RWPE2 (cell line): ENCODE data around the gene ZBTB7C.

Experiments used
- ATAC-seq: fragments of 200-7000 bp; cut with Tn5 transposase; 3 replicates; pipeline ENCODE4 v1.9.1; 2021; ENCODE audit warnings: low read depth
- DNase-seq: peaks from one replicate; pipeline ENCODE4 v3.0.0-alpha.2; 2020; ENCODE audit warnings: low spot score
- H3K27ac ChIP-seq: fragments of 450-650 bp; 2 replicates; pipeline ENCODE4 v1.5.1; 2017; ENCODE audit warnings: mild to moderate bottlenecking; ENCODE audit not compliant: poor library complexity, severe bottlenecking
- H3K27me3 ChIP-seq: fragments of 250-450 bp; sonication (Bioruptor Pico); 2 replicates; pipeline ENCODE4 v1.5.1; 2021; ENCODE audit warnings: mild to moderate bottlenecking, moderate library complexity; ENCODE audit not compliant: insufficient read depth, poor library complexity, severe bottlenecking
- H3K36me3 ChIP-seq: fragments of 250-450 bp; sonication (Bioruptor Pico); 2 replicates; pipeline ENCODE4 v1.5.1; 2020; ENCODE audit warnings: low read depth, mild to moderate bottlenecking, moderate library complexity
- H3K4me1 ChIP-seq: fragments of 250-450 bp; sonication (Bioruptor Pico); 2 replicates; pipeline ENCODE4 v1.5.1; 2021; ENCODE audit warnings: mild to moderate bottlenecking, moderate library complexity; ENCODE audit not compliant: insufficient read depth, poor library complexity, severe bottlenecking
- H3K4me3 ChIP-seq: fragments of 250-450 bp; sonication (Bioruptor Pico); 2 replicates; pipeline ENCODE4 v1.5.1; 2021; ENCODE audit warnings: mild to moderate bottlenecking, moderate library complexity; ENCODE audit not compliant: severe bottlenecking
- H3K9me3 ChIP-seq: fragments of 250-450 bp; sonication (Bioruptor Pico); 2 replicates; pipeline ENCODE4 v1.5.1; 2021; ENCODE audit warnings: mild to moderate bottlenecking, moderate library complexity; ENCODE audit not compliant: severe bottlenecking
- CTCF ChIP-seq: fragments of 450-650 bp; IDR thresholded peaks from one replicate; pipeline ENCODE4 v1.5.1; 2017; ENCODE audit warnings: mild to moderate bottlenecking, moderate library complexity; ENCODE audit not compliant: poor library complexity, severe bottlenecking

Gene ZBTB7C

DNA sequence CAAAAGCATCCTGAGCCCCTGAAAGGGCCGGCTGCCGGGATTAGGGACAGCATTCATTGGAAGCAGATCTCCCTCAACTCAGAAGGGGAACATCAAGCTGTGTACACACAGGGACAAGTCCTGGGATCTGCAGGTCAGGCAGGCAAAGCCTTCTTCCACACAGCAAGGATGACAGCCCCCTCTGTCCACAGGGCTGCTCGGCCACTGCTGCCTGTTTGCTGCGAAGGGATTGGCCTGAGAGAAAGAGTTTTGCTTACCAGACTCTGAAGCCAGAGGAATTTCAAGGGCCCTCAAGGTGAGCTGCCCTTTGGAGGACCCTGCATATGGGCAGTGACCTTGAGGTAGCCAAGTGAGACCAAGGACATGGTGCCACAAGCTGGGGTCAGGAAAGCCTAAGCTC, 11.1 kb downstream of the ZBTB7C start:
- Histone ChIP-seq H3K27me3 (no peaks in the 10 kb centered on the region), H3K9me3 (no peaks in the 10 kb centered on the region), H3K4me1 (peaks cover 6% of the 10 kb centered on the region), H3K27ac (no peak overlapping the region), H3K36me3 (no peaks in the 10 kb centered on the region), H3K4me3 (no peak overlapping the region)
- ATAC-seq (no peak), DNase-seq (no peak)
- TF ChIP-seq CTCF, result no peak

- ATAC-seq, result no peak
Observed at GRCh38 chr18:48397021-48397420, 12.2 kb downstream of the ZBTB7C start.

DNA sequence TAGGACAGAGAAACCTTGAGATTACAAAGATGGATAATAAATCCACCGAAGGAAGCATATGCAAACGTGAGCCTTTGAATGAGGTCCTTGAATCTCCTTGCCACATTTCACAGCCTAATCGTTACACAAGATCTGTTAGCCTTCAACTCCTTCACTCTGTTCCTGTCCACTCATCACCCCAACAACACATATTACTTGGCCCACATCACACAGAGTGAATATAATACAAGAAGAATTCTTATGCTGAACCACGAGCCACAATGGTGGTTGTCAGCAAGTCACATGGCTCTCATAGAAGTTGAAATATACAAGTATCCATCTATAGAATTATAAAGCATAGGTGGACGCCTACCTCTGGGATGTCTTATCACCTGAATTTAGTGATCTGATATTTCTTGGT, 12.6 kb downstream of the ZBTB7C start:
- H3K4me1 ChIP-seq, result peaks cover 13% of the 10 kb centered on the region
- no peaks in the 10 kb centered on the region for H3K27me3 ChIP-seq
- no peaks in the 10 kb centered on the region for H3K9me3 ChIP-seq
- DNase-seq (no peak), ATAC-seq (no peak)
- TF ChIP-seq CTCF, result no peak
- H3K4me3 ChIP-seq, result no peak overlapping the region
- no peaks in the 10 kb centered on the region for H3K36me3 ChIP-seq
- H3K27ac ChIP-seq, result no peak overlapping the region

More at GRCh38 chr18:48397021-48397420, 12.2 kb downstream of the ZBTB7C start:
- H3K27ac ChIP-seq, result no peak overlapping the region
- no peak overlapping the region for H3K4me3 ChIP-seq
- H3K9me3 ChIP-seq, result no peaks in the 10 kb centered on the region
- H3K36me3 ChIP-seq, result no peaks in the 10 kb centered on the region
- peaks cover 13% of the 10 kb centered on the region for H3K4me1 ChIP-seq
- no peak for TF ChIP-seq CTCF
- no peaks in the 10 kb centered on the region for H3K27me3 ChIP-seq
- no peak for DNase-seq

DNA sequence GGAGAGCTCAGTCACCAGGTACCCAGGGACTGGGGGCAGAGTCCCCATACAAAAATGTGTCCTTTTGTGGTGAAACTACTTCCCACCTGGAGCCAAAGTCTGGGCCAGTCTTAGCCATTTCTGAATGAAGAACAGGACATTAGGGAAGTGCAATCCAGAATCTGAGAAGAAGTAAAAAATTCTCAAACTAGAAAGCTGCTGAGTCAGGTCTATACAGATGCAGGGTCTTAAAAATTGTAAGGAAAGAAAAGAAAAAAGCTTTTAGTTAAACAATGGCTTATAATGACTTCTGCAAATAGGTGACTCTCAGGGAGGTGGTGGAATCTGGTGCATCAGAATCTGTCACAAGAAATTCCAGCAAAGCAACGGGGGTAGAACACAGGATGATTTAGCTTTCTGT, 13.5 kb downstream of the ZBTB7C start:
- TF ChIP-seq CTCF, result no peak
- H3K4me3 ChIP-seq, result no peak overlapping the region
- no peaks in the 10 kb centered on the region for H3K9me3 ChIP-seq
- ATAC-seq, result no peak
- H3K27ac ChIP-seq, result no peak overlapping the region
- H3K4me1 ChIP-seq, result peaks cover 13% of the 10 kb centered on the region
- no peak for DNase-seq
- no peaks in the 10 kb centered on the region for H3K27me3 ChIP-seq
- no peaks in the 10 kb centered on the region for H3K36me3 ChIP-seq

DNA sequence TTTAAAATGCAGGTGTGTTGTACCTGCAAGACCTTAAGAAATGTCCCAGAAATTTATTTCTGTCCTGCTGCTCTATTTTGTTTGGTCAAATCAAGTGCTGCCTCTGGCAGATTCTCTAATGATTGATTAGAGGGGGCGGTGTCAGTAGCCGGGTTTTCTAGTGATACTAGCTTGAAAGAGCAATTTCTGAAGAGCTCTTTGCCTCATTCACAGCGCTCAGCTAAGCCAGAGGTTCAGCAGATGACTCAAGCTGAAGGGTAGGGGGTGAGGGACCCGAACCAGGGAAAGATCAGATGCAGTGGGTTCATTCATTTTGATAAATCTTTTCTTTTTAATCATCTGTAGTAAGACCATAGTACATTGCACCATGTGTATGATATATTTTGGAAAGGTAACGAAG, 15.0 kb downstream of the ZBTB7C start:
- H3K27ac ChIP-seq, result no peak overlapping the region
- no peaks in the 10 kb centered on the region for H3K27me3 ChIP-seq

More for the DNA sequence above, 15.0 kb downstream of the ZBTB7C start:
- H3K4me3 ChIP-seq, result no peak overlapping the region
- H3K4me1 ChIP-seq, result peaks cover 13% of the 10 kb centered on the region
- no peak for DNase-seq
- no peaks in the 10 kb centered on the region for H3K9me3 ChIP-seq
- TF ChIP-seq CTCF, result no peak
- no peak for ATAC-seq
- no peaks in the 10 kb centered on the region for H3K36me3 ChIP-seq
